Measurements from ENCODE around the gene ACTR5.

DNA sequence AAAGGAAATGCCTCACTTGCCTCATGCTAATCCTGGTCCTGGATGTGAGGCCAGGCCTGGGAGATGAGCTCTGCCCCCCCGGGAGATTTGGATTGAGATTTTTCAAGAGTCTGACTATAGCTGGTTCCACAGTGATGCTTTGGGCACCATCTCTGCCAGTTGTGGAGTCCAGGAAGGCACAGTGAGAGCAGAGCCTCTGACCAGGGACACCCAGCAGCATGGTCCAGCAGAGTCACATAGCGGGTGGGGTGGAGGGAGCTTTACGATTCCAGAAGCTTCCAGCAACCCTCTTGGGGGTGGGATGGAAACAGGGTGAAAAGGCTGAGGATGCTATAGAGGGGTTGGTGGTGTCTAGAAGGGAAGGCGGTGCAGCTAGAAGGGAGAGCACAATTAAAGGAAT is 15.3 kb upstream of the ACTR5 start:
- TF ChIP-seq, protein P1, sequence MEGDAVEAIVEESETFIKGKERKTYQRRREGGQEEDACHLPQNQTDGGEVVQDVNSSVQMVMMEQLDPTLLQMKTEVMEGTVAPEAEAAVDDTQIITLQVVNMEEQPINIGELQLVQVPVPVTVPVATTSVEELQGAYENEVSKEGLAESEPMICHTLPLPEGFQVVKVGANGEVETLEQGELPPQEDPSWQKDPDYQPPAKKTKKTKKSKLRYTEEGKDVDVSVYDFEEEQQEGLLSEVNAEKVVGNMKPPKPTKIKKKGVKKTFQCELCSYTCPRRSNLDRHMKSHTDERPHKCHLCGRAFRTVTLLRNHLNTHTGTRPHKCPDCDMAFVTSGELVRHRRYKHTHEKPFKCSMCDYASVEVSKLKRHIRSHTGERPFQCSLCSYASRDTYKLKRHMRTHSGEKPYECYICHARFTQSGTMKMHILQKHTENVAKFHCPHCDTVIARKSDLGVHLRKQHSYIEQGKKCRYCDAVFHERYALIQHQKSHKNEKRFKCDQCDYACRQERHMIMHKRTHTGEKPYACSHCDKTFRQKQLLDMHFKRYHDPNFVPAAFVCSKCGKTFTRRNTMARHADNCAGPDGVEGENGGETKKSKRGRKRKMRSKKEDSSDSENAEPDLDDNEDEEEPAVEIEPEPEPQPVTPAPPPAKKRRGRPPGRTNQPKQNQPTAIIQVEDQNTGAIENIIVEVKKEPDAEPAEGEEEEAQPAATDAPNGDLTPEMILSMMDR (conservative IDR thresholded peaks at IDR 0.05 in 1 of 2, IDR thresholded peaks at IDR 0.05 in 1 of 2; ENCODE audit: low read depth in 1 of 2, low read length in 2 of 2): no peak
- TF ChIP-seq EZH2 (IDR thresholded peaks at IDR 0.05; ENCODE audit: low read length, missing control alignments): no peak

Measured in fibroblast of lung (primary cell).